GM19324 (cell line): ENCODE measurements around the gene GGT5.
"Not testable (repeated sequence)": the region's sequence is repeated elsewhere in the genome, so short reads cannot be mapped to it uniquely, and the experiment has no call there.

ENCODE experiments used
- ATAC-seq: cut with Tn5 transposase; IDR thresholded peaks from one replicate; pipeline ENCODE4 v1.9.1; 2021; ENCODE audit warnings: mild to moderate bottlenecking, moderate library complexity; ENCODE audit not compliant: unreplicated experiment, low FRiP score

Gene GGT5

DNA sequence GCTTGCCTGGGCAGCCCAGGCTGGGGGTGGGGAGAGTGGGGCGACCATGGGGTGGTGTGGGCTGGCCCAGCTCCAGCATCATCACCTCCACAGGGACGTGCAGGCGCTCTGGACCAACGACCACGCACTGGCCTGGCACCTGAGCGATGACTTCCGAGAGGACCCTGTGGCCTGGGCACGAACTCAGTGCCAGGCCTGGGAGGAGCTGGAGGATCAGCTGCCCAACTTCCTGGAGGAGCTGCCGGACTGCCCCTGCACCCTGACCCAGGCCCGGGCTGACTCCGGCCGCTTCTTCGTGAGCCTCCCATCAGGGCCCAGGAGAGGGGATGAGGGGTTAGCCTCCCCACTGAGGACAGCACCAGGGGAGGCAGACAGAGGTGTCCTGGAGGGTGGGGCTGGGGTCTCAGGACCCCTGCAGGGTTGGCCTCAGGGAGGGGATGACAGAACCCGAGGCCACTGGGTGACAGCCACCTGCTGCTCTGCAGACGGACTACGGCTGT is 59.8 kb downstream of the GGT5 start:
- no peak for ATAC-seq

GRCh38 chr22:24184057-24184798 is 60.7 kb downstream of the GGT5 start:
- no peak for ATAC-seq

GRCh38 chr22:24183321-24184031 is 61.4 kb downstream of the GGT5 start:
- ATAC-seq: no peak

DNA sequence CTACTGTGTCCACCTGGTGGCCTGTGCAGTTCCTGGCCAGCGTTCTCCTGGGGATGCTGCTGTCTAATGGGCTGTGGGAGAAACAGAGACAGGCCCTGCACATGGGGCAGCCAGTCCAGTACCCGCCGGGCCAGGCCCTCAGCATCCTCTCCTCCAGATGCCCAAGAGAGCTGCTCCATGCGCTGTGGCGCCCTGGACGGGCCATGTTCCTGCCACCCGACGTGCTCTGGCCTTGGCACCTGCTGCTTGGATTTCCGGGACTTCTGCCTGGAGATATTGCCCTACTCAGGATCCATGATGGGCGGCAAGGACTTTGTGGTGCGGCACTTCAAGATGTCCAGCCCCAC is 62.0 kb downstream of the GGT5 start:
- not testable (repeated sequence) for ATAC-seq

DNA sequence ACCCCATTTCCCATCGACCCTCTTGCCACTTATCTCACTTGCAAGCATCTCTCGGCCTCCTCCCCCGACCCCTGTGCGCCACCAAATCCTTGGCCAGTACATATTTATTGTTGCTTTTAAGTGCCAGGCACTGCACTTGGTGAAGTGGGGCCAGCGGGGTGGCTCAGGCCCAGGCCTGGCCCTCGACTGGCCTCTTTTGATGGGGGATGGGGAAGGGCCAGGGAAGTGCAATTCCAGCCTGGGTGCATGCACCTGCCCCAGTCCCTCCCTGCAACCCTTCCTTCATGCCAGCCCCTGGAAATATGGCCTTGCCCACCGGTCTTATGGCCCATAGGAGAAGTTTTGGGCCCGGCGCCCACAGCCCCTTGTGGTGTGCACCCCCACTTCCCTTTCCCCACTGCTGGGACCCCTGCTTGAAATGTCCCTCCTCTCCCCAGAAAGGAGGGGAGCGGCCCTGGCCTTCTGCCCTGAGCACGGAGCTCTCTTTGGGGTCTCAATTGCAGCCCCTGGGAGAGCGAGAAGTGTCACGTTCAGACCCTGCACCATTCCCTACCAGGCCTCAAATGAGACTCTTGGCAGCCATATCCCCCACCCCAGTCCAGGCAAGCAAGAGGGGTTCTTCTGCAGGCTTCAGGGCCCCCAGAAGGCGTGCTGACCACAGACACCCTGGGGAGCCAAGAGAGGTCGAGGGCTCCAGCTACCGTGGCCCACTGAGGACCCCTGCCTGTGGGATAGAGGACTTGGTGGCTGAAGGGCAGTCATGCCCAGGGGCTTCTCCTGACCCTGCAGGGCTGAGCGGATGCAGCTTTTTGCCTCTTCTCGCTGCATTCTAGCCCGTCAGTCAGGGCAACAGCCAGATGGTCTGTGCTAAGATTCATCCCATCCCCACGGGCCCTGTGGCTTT is 62.6 kb downstream of the GGT5 start:
- no peak for ATAC-seq

DNA sequence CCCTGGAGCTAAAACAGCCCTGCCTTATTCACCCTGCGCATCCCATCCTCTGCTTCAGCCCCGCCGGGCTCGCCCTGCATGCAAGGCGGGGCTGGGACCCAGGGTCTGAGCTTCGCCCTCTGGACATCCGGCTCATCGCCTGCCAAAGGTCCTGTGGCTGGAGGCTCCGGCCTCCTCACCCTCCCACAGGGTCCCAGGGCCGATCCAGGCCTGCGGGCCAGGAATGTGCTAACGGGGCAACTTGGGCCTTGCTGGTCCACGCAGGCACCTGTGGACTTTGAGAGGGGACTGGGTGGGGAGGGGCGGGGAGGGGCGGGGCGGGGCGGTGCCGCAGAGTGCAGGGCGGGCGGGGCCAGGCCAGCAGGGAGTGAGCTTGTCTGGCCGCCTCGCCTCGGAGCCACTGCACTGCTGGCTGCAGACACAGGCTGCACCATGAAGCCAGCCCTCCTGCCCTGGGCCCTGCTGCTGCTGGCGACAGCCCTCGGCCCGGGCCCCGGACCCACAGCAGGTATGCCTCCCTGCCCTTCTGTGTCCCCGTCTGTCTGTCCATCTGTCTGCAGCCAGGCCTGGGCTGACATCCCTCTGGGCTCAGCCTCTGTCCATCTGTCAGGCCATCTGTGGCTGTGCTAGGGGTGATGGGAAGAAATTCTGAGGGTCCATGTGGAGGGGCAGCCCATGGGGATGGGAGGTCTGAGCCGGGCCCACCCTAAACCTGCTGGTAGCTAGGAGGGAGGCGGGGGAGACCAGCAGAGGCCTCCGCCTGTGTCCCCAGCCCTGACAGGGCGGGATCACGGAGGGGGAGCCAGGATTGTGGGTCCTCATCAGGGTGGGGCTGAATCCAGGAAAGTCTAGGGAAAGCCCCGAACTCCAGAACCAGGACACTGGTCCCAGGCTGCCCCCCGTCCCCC is 63.5 kb downstream of the GGT5 start, which contains the start of gene SUSD2:
Gene SUSD2, plus strand, starts transcription at position 400 of the 908 bp plus-strand sequence. Its CDS starts 33 bp downstream, at position 433.
- ATAC-seq: no peak

DNA sequence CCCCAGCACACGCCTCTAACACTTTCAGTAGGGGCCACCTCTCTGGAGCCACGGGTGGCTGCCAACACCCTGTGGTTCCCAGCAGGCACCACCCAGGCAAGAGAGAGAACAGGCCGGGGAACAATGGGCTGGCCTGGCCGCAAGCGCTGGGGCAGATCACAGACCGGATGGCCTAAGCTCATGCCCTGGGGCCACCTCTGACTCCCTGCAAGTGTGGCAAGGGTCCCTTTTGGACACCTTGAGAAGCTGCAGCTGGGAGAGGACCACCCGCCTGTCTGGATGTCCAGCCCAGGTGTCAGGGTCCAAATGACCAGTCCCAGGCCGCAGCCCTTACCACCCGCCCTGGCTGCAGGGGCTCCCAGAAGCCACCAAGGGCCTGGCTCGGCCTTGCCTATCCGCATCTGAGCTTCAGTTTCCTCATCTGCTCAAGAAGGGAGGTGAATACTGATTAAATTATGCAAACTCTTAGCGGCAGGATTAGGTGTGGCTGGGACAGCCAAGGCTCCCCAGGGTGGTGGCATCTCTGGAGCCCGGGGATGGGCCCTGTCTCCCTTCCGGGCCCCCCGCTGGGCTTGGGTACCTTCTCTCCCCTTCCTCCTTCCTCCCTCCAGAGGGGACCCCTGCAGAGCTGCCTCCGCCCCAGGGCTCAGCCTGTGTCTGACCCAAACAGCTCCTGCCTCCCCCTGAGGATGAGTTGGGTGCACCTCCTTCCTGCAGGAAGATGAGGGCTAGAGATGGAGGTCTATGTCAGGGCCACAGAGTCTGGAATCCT is 64.4 kb downstream of the GGT5 start:
- ATAC-seq: no peak

- no peak for ATAC-seq
These were observed 65.2 kb downstream of the GGT5 start for GRCh38 chr22:24179478-24180210.

DNA sequence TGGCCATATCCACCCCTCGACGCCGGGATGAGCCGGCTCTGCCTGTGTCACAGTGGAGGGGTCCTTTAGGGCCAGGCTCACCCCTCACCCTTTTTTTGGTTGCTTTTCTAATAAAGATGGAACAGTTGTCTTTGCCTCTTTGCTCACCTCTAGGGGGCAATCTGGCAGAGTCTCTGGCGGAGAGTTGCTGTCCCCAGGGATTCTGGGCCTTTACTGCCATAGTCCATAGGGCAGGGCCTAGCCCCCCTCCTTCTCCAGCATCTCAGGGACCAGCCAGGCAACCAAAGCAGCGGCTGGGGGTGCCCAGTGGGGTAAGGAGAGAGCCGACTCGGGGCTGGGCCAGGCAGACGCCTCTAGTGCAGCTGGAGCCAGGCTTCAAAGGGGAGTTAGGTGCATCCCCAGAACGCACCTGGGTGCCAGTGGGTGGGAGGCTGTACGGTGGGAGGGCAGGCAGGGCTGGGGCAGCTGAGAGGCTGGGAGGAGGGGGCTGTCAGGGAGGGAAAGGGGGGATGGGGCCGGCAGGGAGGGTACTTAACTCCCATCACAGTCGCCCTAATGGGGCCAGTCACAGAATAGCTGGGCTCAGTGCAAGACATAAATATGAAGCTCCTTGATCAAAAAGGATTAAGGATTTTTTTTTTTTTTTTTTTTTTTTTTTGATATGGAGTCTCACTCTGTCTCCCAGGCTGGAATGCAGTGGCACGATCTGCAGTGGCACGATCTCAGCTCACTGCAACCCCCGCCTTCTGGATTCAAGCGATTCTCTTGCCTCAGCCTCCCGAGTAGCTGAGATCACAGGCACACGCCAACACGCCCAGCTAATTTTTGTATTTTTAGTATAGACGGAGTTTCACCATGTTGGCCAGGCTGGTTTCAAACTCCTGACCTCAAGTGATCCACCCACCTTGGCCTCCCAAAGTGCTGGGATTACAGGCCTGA is 66.1 kb downstream of the GGT5 start:
- no peak for ATAC-seq

- ATAC-seq: no peak
These were observed 66.9 kb downstream of the GGT5 start for GRCh38 chr22:24178021-24178431.

DNA sequence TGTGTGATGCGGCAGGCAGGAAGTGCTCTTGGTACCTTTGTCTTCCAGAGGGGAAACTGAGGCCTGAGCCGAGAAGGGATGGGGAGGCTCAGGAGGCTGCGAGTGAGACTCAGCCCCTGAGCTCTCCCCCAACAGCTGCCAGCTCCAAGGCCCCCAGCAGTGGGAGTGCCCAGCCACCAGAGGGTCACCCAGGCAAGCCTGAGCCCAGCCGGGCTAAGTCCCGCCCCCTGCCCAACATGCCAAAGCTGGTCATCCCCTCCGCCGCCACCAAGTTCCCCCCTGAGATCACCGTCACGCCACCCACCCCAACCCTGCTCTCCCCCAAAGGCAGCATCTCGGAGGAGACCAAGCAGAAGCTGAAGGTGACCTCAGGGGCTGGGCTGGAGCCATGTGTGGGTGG is 67.4 kb downstream of the GGT5 start:
- no peak for ATAC-seq

- ATAC-seq: no peak
These were observed 67.8 kb downstream of the GGT5 start for GRCh38 chr22:24177045-24177444.

DNA sequence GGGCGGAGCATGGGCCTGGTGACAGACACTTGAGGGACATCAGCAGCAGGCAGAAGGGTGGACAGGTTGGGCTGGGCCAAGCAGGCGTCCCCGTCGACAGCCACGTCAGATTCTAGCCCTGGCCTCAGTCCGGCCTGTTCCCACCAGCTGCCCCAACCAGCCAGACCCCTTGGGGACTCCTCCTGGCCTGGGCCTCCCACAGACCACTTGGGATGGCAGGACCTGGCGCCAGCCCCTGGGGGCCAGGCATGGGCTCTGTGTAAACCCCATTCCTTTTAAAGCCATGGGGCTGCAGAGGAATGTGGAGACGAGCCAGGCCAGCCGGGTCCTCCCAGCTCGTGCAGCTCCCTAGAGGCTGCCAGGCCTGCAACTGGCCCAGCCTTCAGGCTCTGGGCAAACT is 68.3 kb downstream of the GGT5 start:
- ATAC-seq: no peak

- ATAC-seq: no peak
These were observed 68.8 kb downstream of the GGT5 start for GRCh38 chr22:24176040-24176439.

DNA sequence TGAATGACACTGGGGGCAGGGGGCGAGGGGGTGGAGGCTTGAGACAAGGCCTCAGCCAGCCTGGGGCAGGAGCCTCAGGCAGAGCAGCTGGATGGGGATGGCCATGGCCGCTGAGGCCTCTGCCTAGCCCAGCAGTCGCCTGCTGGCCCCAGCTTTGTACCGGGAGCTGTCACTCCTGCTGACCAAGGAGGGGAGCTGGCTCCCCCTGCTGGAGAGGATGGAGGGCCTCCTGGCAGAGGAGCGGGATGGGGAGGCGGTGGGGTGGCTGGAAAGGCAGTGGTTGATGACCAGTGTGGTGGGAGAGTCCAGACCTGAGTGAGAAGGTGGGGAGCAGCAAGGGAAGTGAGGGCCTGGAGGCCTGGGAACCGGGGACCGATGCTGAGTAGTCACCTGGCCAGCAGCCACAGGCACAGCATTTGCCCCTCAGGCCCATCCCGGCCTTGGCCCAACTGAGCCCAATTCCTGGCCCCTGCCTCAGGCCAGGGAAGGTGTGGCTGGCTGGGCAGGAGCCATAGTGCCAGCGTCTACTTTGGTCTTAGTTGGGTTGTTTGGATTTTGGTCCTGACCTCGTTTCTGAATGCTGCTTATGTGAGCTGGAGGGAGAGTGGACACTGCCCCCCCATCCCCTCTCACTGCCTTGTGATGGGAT is 69.6 kb downstream of the GGT5 start:
- ATAC-seq: no peak

DNA sequence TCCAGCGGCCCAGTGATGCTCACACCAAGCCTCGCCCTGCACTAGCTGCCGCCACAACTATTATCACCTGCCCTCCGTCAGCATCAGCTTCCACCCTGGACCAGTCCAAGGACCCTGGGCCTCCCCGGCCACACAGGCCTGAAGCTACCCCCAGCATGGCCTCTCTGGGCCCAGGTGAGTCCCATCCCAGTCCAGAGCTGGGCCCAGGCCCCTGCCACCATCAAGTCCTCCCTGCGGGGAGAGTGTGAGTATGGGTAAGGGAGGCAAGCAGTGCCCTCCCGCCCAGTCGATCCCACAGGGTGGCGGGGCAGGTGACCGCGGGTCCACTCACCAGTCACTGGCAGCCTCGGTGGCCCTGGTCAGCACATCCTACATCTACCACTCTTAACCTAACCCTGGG is 73.1 kb downstream of the GGT5 start:
- ATAC-seq: no peak

- no peak for ATAC-seq
These were observed 74.2 kb downstream of the GGT5 start for GRCh38 chr22:24170632-24171031.
